Measurements from ENCODE around the gene AGPAT4. TPM values are rescaled to one million over a fixed set of nuclear protein-coding genes. Genes with fewer than 3 reads are reported as not detected.

The AGPAT4 gene
- total RNA-seq, 1 donor from 2014 or later: 24.4 TPM

DNA sequence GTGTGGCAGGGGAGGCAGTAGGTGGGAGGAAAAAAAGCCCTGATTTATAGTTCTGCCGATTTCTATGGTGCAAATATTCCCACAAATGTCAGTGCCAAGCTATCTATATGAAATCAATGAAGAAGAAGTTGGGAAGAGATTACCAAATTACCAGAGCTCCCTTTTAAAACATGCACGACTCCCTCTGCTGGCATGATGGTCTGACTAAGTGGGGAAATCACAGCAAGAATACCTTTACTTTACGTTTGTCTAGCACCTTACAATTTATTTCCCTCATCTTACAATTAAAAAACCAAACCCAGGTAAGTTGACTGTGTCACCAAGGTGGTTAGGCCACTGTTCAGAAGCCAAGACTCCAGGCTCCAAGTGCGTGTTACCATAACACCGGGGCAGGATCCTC lies 55.6 kb downstream of the AGPAT4 start:
- TF ChIP-seq, protein P1, sequence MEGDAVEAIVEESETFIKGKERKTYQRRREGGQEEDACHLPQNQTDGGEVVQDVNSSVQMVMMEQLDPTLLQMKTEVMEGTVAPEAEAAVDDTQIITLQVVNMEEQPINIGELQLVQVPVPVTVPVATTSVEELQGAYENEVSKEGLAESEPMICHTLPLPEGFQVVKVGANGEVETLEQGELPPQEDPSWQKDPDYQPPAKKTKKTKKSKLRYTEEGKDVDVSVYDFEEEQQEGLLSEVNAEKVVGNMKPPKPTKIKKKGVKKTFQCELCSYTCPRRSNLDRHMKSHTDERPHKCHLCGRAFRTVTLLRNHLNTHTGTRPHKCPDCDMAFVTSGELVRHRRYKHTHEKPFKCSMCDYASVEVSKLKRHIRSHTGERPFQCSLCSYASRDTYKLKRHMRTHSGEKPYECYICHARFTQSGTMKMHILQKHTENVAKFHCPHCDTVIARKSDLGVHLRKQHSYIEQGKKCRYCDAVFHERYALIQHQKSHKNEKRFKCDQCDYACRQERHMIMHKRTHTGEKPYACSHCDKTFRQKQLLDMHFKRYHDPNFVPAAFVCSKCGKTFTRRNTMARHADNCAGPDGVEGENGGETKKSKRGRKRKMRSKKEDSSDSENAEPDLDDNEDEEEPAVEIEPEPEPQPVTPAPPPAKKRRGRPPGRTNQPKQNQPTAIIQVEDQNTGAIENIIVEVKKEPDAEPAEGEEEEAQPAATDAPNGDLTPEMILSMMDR (conservative IDR thresholded peaks at IDR 0.05): no peak
- H3K4me1 Mint-ChIP-seq (ENCODE audit: unreplicated experiment): no peaks in the 10 kb centered on the region
- no peak overlapping the region for H3K4me3 Mint-ChIP-seq
- no peak overlapping the region for H3K27ac Mint-ChIP-seq
- DNase-seq (ENCODE audit: extremely low spot score, unreplicated experiment): no peak
- peaks cover 10% of the 10 kb centered on the region for H3K9me3 Mint-ChIP-seq
- no peaks in the 10 kb centered on the region for H3K27me3 Mint-ChIP-seq
- H3K36me3 Mint-ChIP-seq: peaks cover 62% of the 10 kb centered on the region

DNA sequence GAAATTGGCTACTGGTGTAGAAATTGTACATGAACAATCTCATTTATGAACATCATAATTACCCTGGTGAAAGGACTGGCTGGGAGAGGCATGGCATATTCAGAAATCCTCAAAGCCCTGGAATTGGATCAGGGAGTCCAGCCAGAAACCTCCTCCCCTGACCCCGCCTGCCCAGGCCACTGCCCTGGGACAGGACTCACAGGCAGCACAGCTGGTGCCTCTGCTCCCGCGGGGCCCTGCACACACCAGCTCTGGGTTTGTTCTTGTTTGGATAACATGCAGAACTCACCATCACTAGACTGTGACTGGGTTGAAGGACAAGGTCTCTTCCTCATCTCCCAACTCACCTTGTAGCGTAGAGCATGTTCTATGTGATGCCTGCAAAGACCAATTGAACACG lies 56.2 kb downstream of the AGPAT4 start:
- H3K27me3 Mint-ChIP-seq: no peaks in the 10 kb centered on the region
- TF ChIP-seq, protein P1 (conservative IDR thresholded peaks at IDR 0.05): no peak
- H3K9me3 Mint-ChIP-seq: peaks cover 10% of the 10 kb centered on the region
- H3K27ac Mint-ChIP-seq: no peak overlapping the region
- no peak overlapping the region for H3K4me3 Mint-ChIP-seq
- H3K36me3 Mint-ChIP-seq: peaks cover 58% of the 10 kb centered on the region
- H3K4me1 Mint-ChIP-seq (ENCODE audit: unreplicated experiment): no peaks in the 10 kb centered on the region
- DNase-seq (ENCODE audit: extremely low spot score, unreplicated experiment): no peak

DNA sequence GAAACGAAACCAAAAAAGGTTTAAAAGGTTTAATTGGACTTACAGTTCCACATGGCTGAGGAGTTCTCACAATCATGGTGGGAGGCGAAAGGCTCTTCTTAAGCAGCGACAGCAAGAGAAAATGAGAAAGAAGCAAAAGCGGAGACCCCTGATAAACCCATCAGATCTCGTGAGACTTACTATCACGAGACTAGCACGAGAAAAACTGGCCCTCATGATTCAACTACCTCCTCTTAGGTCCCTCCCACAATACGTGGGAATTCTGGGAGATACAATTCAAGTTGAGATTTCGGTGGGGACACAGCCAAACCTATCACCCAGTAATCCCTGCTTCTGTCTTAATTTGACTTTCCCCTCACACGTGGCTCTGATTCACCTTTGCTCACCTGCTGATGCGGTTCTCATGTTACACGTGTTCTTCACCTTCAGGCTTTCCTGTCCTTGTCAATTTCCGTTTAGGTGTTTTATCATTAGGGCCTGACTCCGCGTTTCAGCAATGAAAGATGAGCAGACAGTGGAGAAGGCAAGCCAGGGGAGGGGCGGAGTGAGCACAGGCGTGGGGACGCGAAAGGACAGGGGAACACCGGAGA lies 57.1 kb downstream of the AGPAT4 start:
- peaks cover 10% of the 10 kb centered on the region for H3K9me3 Mint-ChIP-seq
- no peak overlapping the region for H3K4me3 Mint-ChIP-seq
- TF ChIP-seq, protein P1 (conservative IDR thresholded peaks at IDR 0.05): no peak
- H3K27me3 Mint-ChIP-seq: no peaks in the 10 kb centered on the region
- peaks cover 53% of the 10 kb centered on the region for H3K36me3 Mint-ChIP-seq
- DNase-seq (ENCODE audit: extremely low spot score, unreplicated experiment): no peak
- no peaks in the 10 kb centered on the region for H3K4me1 Mint-ChIP-seq (ENCODE audit: unreplicated experiment)
- H3K27ac Mint-ChIP-seq: no peak overlapping the region

DNA sequence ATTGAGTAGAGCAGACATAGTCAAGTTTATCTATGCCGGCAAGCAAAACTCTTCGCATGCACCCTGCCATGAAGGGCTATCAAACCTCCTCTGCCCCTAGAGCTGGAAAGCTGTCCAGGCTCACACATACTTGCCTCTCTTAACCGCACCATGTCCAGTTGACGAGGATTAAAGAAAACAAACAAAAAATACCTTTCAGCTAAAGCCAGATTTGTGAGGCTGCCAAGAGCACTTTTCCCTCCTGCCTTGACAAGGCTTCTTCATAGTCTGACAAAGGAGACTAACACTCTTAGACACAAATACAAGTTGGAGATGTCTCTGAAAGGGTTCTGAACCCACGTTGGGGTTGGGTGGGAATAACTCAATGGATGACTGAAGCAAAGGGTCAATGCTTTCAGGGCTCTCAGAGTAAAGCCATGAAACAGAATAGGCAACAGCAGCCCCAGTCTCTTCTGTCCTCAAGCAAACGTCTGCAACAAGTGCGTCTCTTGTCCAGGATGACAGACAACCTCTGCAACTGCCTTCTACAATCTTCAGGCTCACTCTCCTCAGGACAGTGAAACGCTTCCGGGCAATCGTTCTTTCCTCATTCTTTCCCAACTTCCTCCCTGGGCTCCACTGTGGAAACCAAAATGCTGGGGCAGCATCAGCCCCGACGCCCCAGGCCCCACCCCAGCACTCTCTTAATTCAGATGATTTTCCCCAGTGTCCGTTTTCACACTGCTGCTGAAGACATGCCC lies 57.8 kb downstream of the AGPAT4 start:
- H3K9me3 Mint-ChIP-seq: peaks cover 10% of the 10 kb centered on the region
- no peaks in the 10 kb centered on the region for H3K27me3 Mint-ChIP-seq
- no peak overlapping the region for H3K4me3 Mint-ChIP-seq
- no peak overlapping the region for H3K27ac Mint-ChIP-seq
- no peak for DNase-seq (ENCODE audit: extremely low spot score, unreplicated experiment)
- H3K36me3 Mint-ChIP-seq: peaks cover 53% of the 10 kb centered on the region
- H3K4me1 Mint-ChIP-seq (ENCODE audit: unreplicated experiment): no peaks in the 10 kb centered on the region
- TF ChIP-seq, protein P1 (conservative IDR thresholded peaks at IDR 0.05): no peak

DNA sequence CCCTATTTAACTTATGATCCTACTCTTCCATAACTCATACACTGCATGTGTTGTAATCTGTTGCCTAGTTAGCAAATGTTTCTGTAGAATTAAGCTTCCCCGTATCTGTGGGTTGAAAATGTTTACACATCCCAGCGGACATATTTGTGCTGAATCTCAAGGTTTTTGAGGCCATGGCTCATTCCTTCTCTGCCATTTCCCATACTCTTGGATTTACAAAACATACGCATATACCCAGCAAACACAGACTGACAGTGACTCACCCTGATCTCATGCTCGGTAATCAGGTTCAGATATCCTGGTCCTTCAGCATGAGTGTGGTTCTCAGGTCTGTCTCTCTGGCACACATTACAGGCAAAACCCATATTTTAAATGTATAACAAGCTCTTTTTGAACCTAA lies 58.7 kb downstream of the AGPAT4 start:
- Mint-ChIP-seq H3K36me3 (peaks cover 51% of the 10 kb centered on the region), H3K4me1 (ENCODE audit: unreplicated experiment) (no peaks in the 10 kb centered on the region), H3K9me3 (peaks cover 10% of the 10 kb centered on the region), H3K4me3 (no peak overlapping the region), H3K27ac (no peak overlapping the region), H3K27me3 (no peaks in the 10 kb centered on the region)
- TF ChIP-seq, protein P1 (conservative IDR thresholded peaks at IDR 0.05): no peak
- no peak for DNase-seq (ENCODE audit: extremely low spot score, unreplicated experiment)
